A549 (cell line): ENCODE measurements around the gene USP20. TPM values are rescaled to one million over a fixed set of nuclear protein-coding genes. Genes with fewer than 3 reads are reported as not detected.

Experiments
- ATAC-seq, 2 experiments: fragments of 200-7000 bp in 1 of 2; fragments of >200 bp in 1 of 2; cut with Nextera tagmentation in 1 of 2; cut with Tn5 transposase in 1 of 2; 3 replicates each; pipeline versions ENCODE4 v1.8.0 to v1.9.1; 2018 to 2020; ENCODE audit warnings: mild to moderate bottlenecking in 1 of 2, moderate library complexity in 1 of 2
- CTCF ChIA-PET: fragments of 300-600 bp; sonication (Branson Sonifier 250); formaldehyde crosslinking; extraction: SDS; loops from one replicate; lab custom pipeline; 2021; ENCODE audit warnings: antibody characterized with exemption, inconsistent platforms; lab: Yijun Ruan, JAX
- POLR2A ChIA-PET: fragments of 350-600 bp; formaldehyde crosslinking; extraction: SDS; loops from one replicate; lab custom pipeline; 2021; ENCODE audit warnings: antibody characterized with exemption, inconsistent platforms; lab: Yijun Ruan, JAX
- DNase-seq, 2 experiments: peaks; one replicate each; pipeline versions ENCODE4 v3.0.0 to v3.0.0-alpha.2; 2011 to 2016; ENCODE audit warnings: low read depth in 1 of 2, low spot score in 1 of 2
- FAIRE-seq: peaks from 2 replicates; lab custom pipeline; 2011; peaks lifted over from hg19 to GRCh38; lab: Jason Lieb, UNC
- H3K27ac ChIP-seq, 2 experiments: fragments of >200 bp; sonication (Bioruptor Twin); formaldehyde crosslinking; 3 replicates each; pipeline ENCODE4 v1.5.1; 2016 to 2017
- H3K4me1 ChIP-seq: fragments of >200 bp; sonication (Bioruptor Twin); formaldehyde crosslinking; 3 replicates; pipeline ENCODE4 v1.6.1; 2016
- H3K4me2 ChIP-seq: fragments of >200 bp; sonication (Bioruptor Twin); formaldehyde crosslinking; 3 replicates; pipeline ENCODE4 v1.6.1; 2016
- H3K4me3 ChIP-seq: fragments of >200 bp; sonication (Bioruptor Twin); formaldehyde crosslinking; 3 replicates; pipeline ENCODE4 v1.5.1; 2016
- H3K9me3 ChIP-seq: fragments of >200 bp; sonication (Bioruptor Twin); formaldehyde crosslinking; 3 replicates; pipeline ENCODE4 v1.6.1; 2016
- ATOH8 ChIP-seq: fragments of 250-450 bp; sonication (Bioruptor Pico); IDR thresholded peaks from 2 replicates; pipeline ENCODE4 v1.5.0; 2020; ENCODE audit warnings: low read depth, mild to moderate bottlenecking, moderate library complexity
- CBX8 ChIP-seq: fragments of 200-600 bp; sonication (generic); IDR thresholded peaks from 2 replicates; pipeline ENCODE4 v1.6.1; 2016
- CHD2 ChIP-seq: fragments of 150-350 bp; IDR thresholded peaks from 2 replicates; pipeline ENCODE4 v1.6.1; 2014; ENCODE audit warnings: low read length; ENCODE audit not compliant: partially characterized antibody
- CTCF ChIP-seq: fragments of >200 bp; sonication (Bioruptor Twin); formaldehyde crosslinking; IDR thresholded peaks from 3 replicates; pipeline ENCODE4 v1.5.1; 2016
- E2F6 ChIP-seq: IDR thresholded peaks from 2 replicates; pipeline ENCODE4 v1.6.1; 2012; ENCODE audit warnings: low read depth, borderline replicate concordance
- EHF ChIP-seq: fragments of 250-450 bp; sonication (Bioruptor Pico); IDR thresholded peaks from 2 replicates; pipeline ENCODE4 v1.5.0; 2020; ENCODE audit warnings: mild to moderate bottlenecking
- ELK1 ChIP-seq: fragments of 150-350 bp; IDR thresholded peaks from 2 replicates; pipeline ENCODE4 v1.6.1; 2014; ENCODE audit warnings: low read depth, mild to moderate bottlenecking, low read length
- FOSB ChIP-seq: fragments of 250-450 bp; sonication (Bioruptor Pico); IDR thresholded peaks from 2 replicates; pipeline ENCODE4 v1.5.0; 2020; ENCODE audit warnings: mild to moderate bottlenecking, moderate library complexity
- FOSL2 ChIP-seq, 2 experiments: fragments of 450-650 bp in 1 of 2; fragments of >200 bp in 1 of 2; sonication (Bioruptor Twin) in 1 of 2; formaldehyde crosslinking; IDR thresholded peaks; 2 replicates each; pipeline versions ENCODE4 v1.5.0 to v1.6.1; 2016 to 2020; ENCODE audit warnings: mild to moderate bottlenecking in 1 of 2, moderate library complexity in 1 of 2
- HDAC2 ChIP-seq: fragments of 200-600 bp; sonication (generic); IDR thresholded peaks from 2 replicates; pipeline ENCODE4 v1.6.1; 2016
- HEYL ChIP-seq: fragments of 250-450 bp; sonication (Bioruptor Pico); IDR thresholded peaks from 2 replicates; pipeline ENCODE4 v1.8.0; 2021; ENCODE audit warnings: mild to moderate bottlenecking, moderate library complexity
- HMGXB4 ChIP-seq: fragments of 250-450 bp; sonication (Bioruptor Pico); IDR thresholded peaks from 2 replicates; pipeline ENCODE4 v1.5.0; 2021; ENCODE audit warnings: mild to moderate bottlenecking, moderate library complexity, borderline replicate concordance
- NR3C1 ChIP-seq: fragments of >200 bp; sonication (Bioruptor Twin); formaldehyde crosslinking; IDR thresholded peaks from 3 replicates; pipeline ENCODE4 v1.6.1; 2017
- PBX3 ChIP-seq: IDR thresholded peaks from 2 replicates; pipeline ENCODE4 v1.6.1; 2012
- PHF8 ChIP-seq: fragments of 200-600 bp; sonication (generic); IDR thresholded peaks from 2 replicates; pipeline ENCODE4 v1.6.1; 2016; ENCODE audit warnings: low read depth, mild to moderate bottlenecking, antibody characterized with exemption, moderate library complexity, borderline replicate concordance
- POLR2A ChIP-seq: IDR thresholded peaks from 2 replicates; pipeline ENCODE4 v1.6.1; 2012; ENCODE audit warnings: mild to moderate bottlenecking, low read length
- RAD21 ChIP-seq, 2 experiments: fragments of >200 bp in 1 of 2; sonication (Bioruptor Twin) in 1 of 2; formaldehyde crosslinking in 1 of 2; IDR thresholded peaks in 1 of 2; conservative IDR thresholded peaks in 1 of 2; 2 replicates in 1 of 2; 3 replicates in 1 of 2; pipeline ENCODE4 v1.6.1; 2012 to 2018; ENCODE audit warnings: inconsistent platforms in 1 of 2
- RARB ChIP-seq: fragments of 250-450 bp; sonication (Bioruptor Pico); IDR thresholded peaks from 2 replicates; pipeline ENCODE4 v1.8.0; 2021; ENCODE audit warnings: mild to moderate bottlenecking, moderate library complexity
- RCOR1 ChIP-seq: fragments of 150-350 bp; IDR thresholded peaks from 2 replicates; pipeline ENCODE4 v1.6.1; 2014; ENCODE audit warnings: antibody characterized with exemption, low read length, low read depth
- REST ChIP-seq: fragments of 200-600 bp; sonication (generic); IDR thresholded peaks from 2 replicates; pipeline ENCODE4 v1.6.1; 2016; ENCODE audit warnings: antibody characterized with exemption, mild to moderate bottlenecking, moderate library complexity
- RNF2 ChIP-seq: fragments of 200-600 bp; sonication (generic); IDR thresholded peaks from 2 replicates; pipeline ENCODE4 v1.6.1; 2016; ENCODE audit warnings: low read depth, mild to moderate bottlenecking, antibody characterized with exemption, moderate library complexity, borderline replicate concordance
- SMC3 ChIP-seq: fragments of >200 bp; sonication (Bioruptor Twin); formaldehyde crosslinking; IDR thresholded peaks from 3 replicates; pipeline ENCODE4 v1.6.1; 2018; ENCODE audit warnings: inconsistent platforms
- TFCP2L1 ChIP-seq: fragments of 250-450 bp; sonication (Bioruptor Pico); IDR thresholded peaks from 2 replicates; pipeline ENCODE4 v1.5.0; 2021; ENCODE audit warnings: mild to moderate bottlenecking
- ZC3H11A ChIP-seq: fragments of 450-650 bp; IDR thresholded peaks from 2 replicates; pipeline ENCODE4 v1.6.1; 2014; ENCODE audit warnings: antibody characterized with exemption, mild to moderate bottlenecking
- ZFP36 ChIP-seq: fragments of 450-650 bp; IDR thresholded peaks from 2 replicates; pipeline ENCODE4 v1.6.1; 2014; ENCODE audit warnings: borderline replicate concordance; ENCODE audit not compliant: partially characterized antibody
- ZSCAN20 ChIP-seq: fragments of 250-450 bp; sonication (Bioruptor Pico); IDR thresholded peaks from 2 replicates; pipeline ENCODE4 v1.8.0; 2022; ENCODE audit warnings: mild to moderate bottlenecking, moderate library complexity
- WGBS: methylation state at CpG from one replicate; pipeline ENCODE4 v1.1.6; 2017; ENCODE audit errors: missing lambda C conversion rate; 5-methylcytosine and 5-hydroxymethylcytosine counted together
- polyA plus RNA-seq, 4 experiments: library from polyadenylated mRNA; depleted of rRNA in 3 of 4; stranded (reverse); fragments of >200 nt; fragmentation: RNase III in 1 of 4; extraction: RNeasy Plus Mini Kit Qiagen cat#74134 plus additional on column Dnase treatment in 1 of 4; gene quantifications; 2 replicates in 3 of 4; 3 replicates in 1 of 4; pipeline ENCODE4 v1.2.3, GENCODE V29; 2011 to 2017

USP20 gene
- polyA plus RNA-seq, 2 of the 4 experiments (the other 2 are of a cell fraction) = 3.9 to 5.0 TPM

- no peak for TF ChIP-seq EHF (CRISPR knock-in tag)
- no peak for TF ChIP-seq RNF2
- no peak for TF ChIP-seq FOSB
- TF ChIP-seq PBX3 = no peak
- no peak for TF ChIP-seq FOSL2 (IDR thresholded peaks at IDR 0.05)
- peak; percentile 29; the same call in 1 of the 2 replicates for TF ChIP-seq FOSL2 (CRISPR knock-in tag; IDR thresholded peaks at IDR 0.05)
- 0 out of 2 replicates have a peak, but pooled peaks have one; percentile 19 for TF ChIP-seq POLR2A
- no peak for TF ChIP-seq HEYL (CRISPR knock-in tag)
- no peak for TF ChIP-seq ZSCAN20
- no peak for TF ChIP-seq E2F6
- no peak for TF ChIP-seq TFCP2L1
- TF ChIP-seq NR3C1 = no peak
- TF ChIP-seq ZC3H11A = no peak
- TF ChIP-seq SMC3 = peak; percentile 93
- peak; percentile 82 for TF ChIP-seq CTCF
- TF ChIP-seq, all 56 proteins: peak for 7
These were observed 50.4 kb downstream of the USP20 start (continued) for GRCh38 chr9:129885670-129886106.

- H3K4me3 ChIP-seq = peak overlapping the region; percentile 35
- POLR2A ChIA-PET = interaction anchor here (0.6 to 1.8 kb wide), 4 partner anchors 52 to 624 kb away, joined by 3 to 10 read pairs (median 4); partner anchors contain the start of gene FNBP1
- no peak for FAIRE-seq
- TF ChIP-seq EHF (CRISPR knock-in tag) (no peak), RAD21 (conservative IDR thresholded peaks at IDR 0.05 in 1 of 2, IDR thresholded peaks at IDR 0.05 in 1 of 2) (no peak), HMGXB4 (no peak), RCOR1 (no peak), CHD2 (no peak), CBX8 (no peak), HDAC2 (no peak), RARB (no peak), PHF8 (no peak), REST (no peak), ZFP36 (no peak), ELK1 (no peak), ATOH8 (CRISPR knock-in tag) (no peak)
These were observed 51.2 kb downstream of the USP20 start for GRCh38 chr9:129886226-129887174.

More at GRCh38 chr9:129886226-129887174, 51.2 kb downstream of the USP20 start:
- peak overlapping the region; percentile 85 for H3K4me2 ChIP-seq
- peaks cover 24% of the 10 kb centered on the region for H3K4me1 ChIP-seq
- no peaks in the 10 kb centered on the region for H3K9me3 ChIP-seq
- 91% methylated on average over 20 of the region's 20 CpGs for WGBS
- H3K27ac ChIP-seq = peak overlapping the region; percentile 81 to 87
- ATAC-seq (0 out of 6 replicates have a peak, but pooled peaks of 1 of the 2 experiments have one; percentile 1), DNase-seq (no peak)
- CTCF ChIA-PET = interaction anchor here (0.5 to 2.1 kb wide), 28 partner anchors 9 to 221 kb away, joined by 3 to 11 read pairs (median 4); partner anchors contain the start of gene GPR107
